ENCODE results near the gene SLC45A3. TPM values are rescaled to one million over a fixed set of nuclear protein-coding genes. Genes with fewer than 3 reads are reported as not detected.

Gene SLC45A3
- total and polyA plus RNA-seq, 2 of the 8 experiments (the other 6 are each of a cell fraction or from before 2014, with no cell fraction given) = 13.0 to 14.3 TPM

GRCh38 chr1:205642679-205643307 is 37.5 kb downstream of the SLC45A3 start (continued):
- TF ChIP-seq CHD7 (IDR thresholded peaks at IDR 0.05; ENCODE audit: insufficient replicate concordance, low read length) (no peak), ASH2L (IDR thresholded peaks at IDR 0.05; ENCODE audit: low read length) (no peak), BRCA1 (IDR thresholded peaks at IDR 0.05; ENCODE audit: low read depth, low read length) (no peak), RFX5 (IDR thresholded peaks at IDR 0.05; ENCODE audit: borderline replicate concordance, low read depth, low read length) (no peak), TAF7 (optimal IDR thresholded peaks at IDR 0.05; ENCODE audit: borderline replicate concordance, low read depth, low read length) (no peak), NANOG (IDR thresholded peaks at IDR 0.05; ENCODE audit: insufficient read depth, low read depth, low read length, poor library complexity, severe bottlenecking) (no peak), SIRT6 (IDR thresholded peaks at IDR 0.05; ENCODE audit: low read length) (no peak), CTBP2 (IDR thresholded peaks at IDR 0.05; ENCODE audit: borderline replicate concordance, insufficient read depth, insufficient read length, low read length) (no peak), HDAC2 (IDR thresholded peaks at IDR 0.05; ENCODE audit: borderline replicate concordance in 1 of 2, low read depth in 2 of 2, low read length in 2 of 2) (no peak), EP300 (IDR thresholded peaks at IDR 0.05; ENCODE audit: borderline replicate concordance in 1 of 2, low read depth in 2 of 2, low read length in 2 of 2) (no peak)

All from H1 (cell line).